Measurements from ENCODE around the gene SLC11A2.
"Not testable (repeated sequence)": the region's sequence is repeated elsewhere in the genome, so short reads cannot be mapped to it uniquely, and the experiment has no call there.

Gene SLC11A2

GRCh38 chr12:50936821-50937530 lies 89.2 kb downstream of the SLC11A2 start:
- no peak for DNase-seq

DNA sequence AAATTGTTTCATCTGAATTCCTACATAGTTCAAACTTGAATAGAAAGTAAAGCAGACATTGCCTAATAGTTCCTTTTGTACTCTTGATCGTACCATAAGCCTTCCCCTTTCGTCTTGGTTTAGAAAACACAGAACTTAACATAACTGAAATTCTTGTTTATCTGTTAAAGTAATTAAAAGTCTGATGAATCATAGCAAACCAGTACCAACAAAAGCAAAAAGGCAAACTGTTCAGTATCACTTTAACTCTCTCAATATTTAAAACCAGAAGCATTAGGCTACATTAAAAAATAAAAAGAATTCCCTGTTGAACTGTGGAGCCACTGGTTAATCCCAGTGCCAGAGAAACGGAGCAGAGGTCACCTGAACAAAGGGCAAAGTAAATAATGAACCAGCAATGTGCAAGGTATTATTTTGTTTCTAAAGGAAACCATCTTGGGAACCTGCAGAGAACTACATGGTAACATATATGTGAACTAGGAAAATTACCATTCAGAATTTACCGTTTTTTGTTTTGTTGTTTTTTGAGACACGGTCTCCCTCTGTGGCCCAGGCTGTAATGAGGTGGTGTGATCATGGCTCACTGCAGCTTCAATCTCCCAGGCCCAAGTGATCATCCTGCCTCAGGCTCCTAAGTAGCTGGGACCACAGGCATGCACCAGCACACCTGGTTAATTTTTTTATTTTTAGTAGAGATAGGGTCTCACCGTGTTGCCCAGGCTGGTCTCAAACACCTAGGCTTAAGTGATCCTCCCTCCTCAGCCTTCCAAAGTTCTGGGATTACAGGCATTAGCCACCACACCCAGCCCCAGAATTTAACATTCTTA lies 91.0 kb downstream of the SLC11A2 start:
- no peak for DNase-seq

- DNase-seq: no peak
These were observed 91.8 kb downstream of the SLC11A2 start for GRCh38 chr12:50934371-50934851.

DNA sequence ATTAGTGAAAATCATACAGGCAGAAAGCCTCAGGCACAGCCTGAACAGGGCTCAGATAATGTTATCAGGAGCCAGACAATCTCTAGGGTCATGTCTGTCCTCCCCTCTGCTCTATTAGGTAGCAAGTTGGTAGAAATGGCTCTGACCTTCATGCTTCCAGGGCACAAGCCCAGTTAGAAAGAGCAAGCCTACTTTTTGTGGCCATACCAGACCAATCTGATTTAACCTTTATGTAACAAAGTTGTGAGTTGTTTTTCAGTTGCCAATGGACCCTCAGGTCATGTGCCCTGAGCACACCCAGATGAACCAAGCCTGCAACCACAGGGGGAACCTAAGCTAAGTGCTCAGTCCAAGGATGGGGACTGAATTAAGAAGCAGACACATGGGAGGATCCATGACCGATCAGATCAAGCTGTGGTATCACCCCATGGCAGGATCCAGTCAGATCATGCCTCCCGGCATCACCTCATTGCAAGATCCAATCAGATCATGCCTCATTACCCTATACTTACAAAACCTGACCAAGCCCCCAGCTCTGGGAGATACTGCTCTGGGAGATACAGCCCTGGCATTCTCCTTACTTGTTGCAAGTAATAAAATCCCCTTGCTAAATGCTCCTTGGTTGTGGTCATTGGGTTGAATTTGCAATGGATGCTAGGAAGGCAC lies 92.6 kb downstream of the SLC11A2 start:
- no peak for DNase-seq

GRCh38 chr12:50932787-50933280 lies 93.3 kb downstream of the SLC11A2 start:
- DNase-seq: no peak

DNA sequence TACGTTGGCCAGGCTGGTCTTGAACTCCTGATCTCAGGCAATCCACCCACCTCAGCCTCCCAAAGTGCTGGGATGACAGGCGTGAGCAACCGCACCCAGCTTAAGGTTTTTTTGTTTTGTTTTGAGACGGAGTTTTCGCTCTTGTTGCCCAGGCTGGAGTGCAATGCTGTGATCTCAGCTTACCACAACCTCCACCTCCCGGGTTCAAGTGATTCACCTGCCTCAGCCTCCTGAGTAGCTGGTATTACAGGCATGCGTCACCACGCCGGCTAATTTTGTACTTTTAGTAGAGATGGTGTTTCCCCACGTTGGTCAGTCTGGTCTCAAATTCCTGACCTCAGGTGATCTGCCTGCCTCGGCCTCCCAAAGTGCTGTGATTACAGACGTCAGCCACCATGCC lies 95.7 kb downstream of the SLC11A2 start:
- not testable (repeated sequence) for DNase-seq

DNA sequence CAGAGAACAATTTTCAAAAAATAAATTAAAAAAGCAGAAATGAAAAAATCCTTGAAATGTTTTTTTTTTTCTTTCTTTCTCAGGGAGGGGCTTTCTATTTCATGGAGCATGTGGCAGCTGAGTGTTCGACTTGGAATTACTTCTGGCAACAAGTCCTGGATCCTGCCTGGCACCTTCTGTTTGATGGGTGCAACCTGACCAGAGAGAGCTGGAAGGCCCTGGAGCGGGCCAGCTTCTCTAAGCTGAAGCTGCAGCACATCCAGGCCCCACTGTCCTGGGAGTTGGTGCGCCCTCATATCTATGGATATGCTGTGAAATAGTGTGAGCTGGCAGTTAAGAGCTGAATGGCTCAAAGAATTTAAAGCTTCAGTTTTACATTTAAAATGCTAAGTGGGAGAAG lies 96.4 kb downstream of the SLC11A2 start:
- no peak for DNase-seq

All from COR-L47 (cell line).